HG03354 (cell line): Measurements from ENCODE around the gene SYT8.

Experiments
- ATAC-seq: cut with Tn5 transposase; IDR thresholded peaks from one replicate; pipeline ENCODE4 v1.9.1; 2021; ENCODE audit warnings: mild to moderate bottlenecking; ENCODE audit not compliant: unreplicated experiment, poor library complexity, severe bottlenecking

SYT8 gene

DNA sequence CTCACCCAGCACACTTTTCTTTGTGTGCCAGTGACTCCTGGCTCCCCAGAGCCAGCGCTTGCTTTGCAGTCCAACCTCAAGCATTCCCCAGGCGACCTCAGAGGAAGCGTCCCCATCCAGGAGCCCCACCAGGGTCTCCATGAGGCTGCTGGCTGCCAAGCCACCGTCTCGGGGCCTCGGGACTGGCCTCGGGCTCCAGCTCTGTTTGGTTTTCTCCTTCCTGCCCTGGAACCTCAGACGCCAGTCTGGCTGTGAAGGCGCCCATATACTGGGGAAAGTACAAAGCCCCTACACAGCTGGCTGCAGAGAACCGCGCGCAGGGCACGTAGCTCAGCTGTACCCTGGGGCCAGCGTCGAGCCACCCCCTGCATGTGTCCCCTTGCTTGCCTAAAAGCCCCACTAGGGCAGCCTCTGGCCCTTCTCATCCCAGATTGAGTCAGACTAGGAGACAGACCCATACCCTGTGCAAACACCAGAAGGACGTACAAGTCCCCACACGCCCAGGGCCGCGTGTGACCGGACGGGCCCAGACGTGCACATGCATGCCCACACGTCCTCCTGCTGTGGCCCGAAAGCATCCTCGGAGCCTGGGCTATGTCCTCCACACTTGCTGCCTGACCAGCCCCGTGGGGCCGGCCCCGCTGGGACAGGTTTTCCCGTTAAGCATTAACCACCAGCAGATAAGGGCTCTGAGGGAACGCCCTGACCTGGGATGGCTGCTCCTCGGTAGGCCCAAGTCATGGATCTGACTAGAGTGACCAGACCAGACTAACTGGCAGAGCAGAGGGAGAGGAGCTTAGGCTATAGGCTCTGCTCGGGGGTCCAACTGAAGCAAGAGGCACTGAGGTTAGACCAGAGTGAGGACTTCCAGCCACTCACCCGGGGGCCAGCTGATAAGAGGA is 4.2 kb upstream of the SYT8 start:
- no peak for ATAC-seq

- ATAC-seq = no peak
Observed at GRCh38 chr11:1831338-1832210, 3.2 kb upstream of the SYT8 start.

DNA sequence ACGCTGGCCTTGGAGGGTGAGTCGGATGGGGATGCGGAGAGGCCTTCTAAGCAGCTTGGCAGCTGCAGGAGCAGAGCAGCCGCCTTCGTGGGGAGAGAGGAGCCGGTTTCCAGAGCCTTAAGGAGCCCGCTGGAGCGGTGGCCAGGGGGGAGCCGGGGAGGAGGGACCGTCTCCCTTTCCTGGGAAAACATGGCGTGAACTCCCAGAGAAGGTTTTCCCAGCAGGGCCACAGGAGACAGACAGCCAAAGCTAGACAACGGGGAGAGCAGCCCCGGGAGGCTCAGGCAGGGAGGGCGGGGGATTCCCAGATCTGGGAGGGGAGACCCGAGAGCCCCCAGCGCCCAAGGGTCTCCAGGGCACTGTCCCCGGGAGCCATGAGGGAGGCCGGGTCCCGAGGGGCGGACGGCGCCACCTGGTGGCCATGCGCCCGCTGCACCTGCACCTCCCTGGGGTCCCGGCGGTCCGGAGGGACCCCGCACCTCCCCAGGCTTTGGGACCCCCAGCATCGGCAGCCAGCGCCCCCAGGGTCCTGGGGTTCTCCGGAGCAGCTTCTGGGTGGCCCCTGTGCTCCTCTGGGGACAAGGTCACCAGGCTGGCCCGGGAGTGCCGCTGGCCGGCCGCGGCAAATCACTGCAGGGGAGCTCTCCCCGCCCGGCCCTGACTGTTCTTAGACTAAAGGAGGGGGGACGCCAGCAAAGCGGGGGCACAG is 2.4 kb upstream of the SYT8 start:
- ATAC-seq = no peak

DNA sequence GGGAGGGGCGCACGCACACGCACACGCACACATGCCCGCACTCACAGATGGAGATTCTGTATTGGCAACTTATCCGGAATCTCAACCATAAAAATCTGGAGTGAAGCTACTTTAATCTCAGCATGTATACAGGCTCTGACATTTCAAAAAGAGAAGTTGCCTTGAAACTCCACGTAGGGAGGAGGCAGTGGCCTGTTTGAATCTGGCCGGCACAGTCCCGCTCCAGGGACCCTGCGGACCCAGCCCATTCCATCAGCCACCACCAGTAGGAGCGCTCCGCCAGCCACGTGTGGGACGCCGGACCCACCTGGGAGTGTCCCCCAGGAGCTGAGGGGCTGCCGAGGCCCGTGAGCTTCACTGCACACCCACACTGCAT is 1.9 kb upstream of the SYT8 start:
- no peak for ATAC-seq

- no peak for ATAC-seq
Observed at GRCh38 chr11:1834062-1834610, 654 bp upstream of the SYT8 start.

GRCh38 chr11:1835671-1836010 is 851 bp downstream of the SYT8 start:
- no peak for ATAC-seq

DNA sequence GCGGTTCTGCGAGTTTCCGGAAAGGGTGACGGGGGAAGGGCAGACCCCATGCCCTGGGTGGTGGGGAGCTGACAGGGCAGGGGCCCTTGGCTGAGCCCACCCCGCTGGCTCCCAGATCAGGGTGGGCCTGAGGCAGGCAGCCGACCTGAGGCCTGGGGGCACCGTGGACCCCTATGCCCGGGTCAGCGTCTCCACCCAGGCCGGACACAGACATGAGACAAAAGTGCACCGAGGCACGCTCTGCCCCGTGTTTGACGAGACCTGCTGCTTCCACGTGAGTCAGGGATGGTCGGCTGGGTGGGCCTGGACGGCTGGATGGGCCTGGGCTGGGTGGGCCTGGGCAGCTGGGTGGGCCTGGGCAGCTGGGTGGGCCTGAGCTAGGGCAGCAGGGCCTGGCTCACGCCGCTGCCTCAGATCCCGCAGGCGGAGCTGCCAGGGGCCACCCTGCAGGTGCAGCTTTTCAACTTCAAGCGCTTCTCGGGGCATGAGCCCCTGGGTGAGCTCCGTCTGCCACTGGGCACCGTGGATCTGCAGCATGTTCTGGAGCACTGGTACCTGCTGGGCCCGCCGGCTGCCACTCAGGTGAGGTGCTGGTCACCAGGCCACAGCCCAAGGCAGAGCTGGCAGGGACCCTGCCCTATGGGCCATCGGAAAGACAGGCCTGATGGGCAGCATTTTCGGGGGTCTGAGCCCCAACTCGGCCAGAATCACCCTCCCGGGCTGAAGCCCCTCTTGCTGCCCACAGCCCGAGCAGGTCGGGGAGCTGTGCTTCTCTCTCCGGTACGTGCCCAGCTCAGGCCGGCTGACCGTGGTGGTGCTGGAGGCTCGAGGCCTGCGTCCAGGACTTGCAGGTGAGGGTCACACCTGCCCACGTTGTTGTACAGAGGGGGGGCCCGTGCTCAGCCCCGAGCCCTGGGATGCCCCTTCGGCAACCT is 1.5 kb downstream of the SYT8 start:
- no peak for ATAC-seq

DNA sequence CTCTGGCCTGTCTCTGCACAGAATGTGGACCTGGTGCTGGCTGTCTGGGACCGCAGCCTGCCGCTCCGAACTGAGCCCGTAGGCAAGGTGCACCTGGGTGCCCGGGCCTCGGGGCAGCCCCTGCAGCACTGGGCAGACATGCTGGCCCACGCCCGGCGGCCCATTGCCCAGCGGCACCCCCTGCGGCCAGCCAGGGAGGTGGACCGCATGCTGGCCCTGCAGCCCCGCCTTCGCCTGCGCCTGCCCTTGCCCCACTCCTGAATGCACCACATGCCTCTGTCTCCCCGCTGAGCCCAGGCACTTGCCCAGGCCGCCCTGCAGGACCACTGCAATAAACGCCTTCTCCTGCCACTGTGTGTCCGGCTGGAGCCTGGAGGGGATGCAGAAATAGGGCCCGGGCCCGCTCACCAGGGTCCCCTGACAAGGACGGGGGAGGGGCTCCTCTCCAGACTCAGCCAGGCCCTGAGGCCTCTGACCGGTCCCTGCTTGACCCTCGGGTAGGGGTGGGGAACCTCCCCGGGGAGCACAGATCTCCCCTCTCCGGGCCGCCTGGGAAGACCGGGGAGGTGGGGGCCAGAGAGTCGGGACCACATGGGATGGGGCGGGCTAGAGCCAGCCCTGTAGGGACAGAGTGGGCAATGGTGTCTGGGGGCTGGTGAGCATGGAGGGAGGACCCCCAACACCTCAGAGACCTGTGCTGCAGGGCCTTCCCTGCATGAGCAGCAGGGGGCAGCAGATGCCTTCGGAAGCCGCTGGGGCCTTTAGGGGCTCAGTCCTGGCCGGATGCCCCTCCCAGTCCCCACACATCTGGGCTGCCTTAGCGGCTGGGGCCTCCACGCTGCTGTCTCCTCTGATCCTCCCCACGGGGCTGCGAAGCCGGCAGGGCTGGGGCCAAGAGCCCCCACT is 2.6 kb downstream of the SYT8 start:
- ATAC-seq = peak; percentile 72

DNA sequence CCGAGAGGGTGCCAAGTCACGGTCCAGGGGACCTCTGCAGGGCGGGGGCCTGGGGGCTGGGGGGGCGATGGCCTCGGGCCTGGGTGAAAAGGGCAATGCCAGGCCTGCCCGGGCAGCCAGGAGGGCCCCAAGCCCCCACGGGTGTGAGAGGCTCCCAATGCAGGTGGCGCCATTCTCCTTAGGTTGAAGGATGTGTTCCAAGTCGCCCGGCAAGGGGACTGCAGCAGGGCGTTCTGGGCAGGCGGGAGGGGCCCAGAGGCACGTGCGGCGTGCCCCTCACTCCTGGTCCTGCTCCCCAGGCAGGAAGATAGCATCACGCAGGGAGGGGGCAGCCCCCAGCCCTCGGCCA is 3.3 kb downstream of the SYT8 start:
- ATAC-seq = peak; percentile 18

- ATAC-seq = no peak
Observed at GRCh38 chr11:1838426-1839144, 3.8 kb downstream of the SYT8 start, which contains the start of gene TNNI2. TSS of gene TNNI2 (plus strand) at chr11:1838981. CDS start at chr11:1839697, 716 bp downstream.

DNA sequence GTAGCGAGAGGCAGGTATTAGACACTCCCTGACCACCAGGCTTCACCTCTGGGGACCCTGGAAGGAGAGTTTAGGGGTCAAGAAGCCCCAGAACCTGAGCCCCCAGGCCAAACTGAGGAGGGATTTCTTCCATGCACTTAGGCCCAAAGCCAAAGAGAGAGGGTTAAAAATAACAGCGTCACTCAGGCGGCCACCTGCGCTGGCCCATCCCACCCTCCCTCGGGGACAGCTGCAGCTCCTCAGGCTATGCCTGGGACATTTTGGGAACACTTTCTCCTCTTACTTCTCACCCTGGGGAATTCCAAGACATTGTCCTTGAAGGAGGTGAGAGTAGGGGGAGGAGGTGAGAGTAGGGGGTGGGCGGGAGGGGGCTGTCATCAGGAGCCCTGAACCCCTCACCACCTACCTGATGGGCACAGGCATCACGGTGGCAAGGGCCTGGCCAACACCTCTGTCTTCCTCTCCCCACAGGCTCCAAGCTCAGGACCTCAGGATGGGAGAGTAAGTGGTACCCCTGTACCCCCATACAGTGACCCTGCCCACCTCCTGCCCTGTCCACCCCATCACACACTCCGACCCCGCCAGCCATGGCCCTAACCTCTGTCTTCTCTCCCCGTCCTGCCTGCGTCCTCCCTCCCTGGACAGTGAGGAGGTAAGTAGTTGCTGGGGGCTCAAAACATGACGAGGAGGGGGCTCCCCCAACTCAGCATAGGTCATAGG is 4.6 kb downstream of the SYT8 start:
- ATAC-seq = peak; percentile 4

DNA sequence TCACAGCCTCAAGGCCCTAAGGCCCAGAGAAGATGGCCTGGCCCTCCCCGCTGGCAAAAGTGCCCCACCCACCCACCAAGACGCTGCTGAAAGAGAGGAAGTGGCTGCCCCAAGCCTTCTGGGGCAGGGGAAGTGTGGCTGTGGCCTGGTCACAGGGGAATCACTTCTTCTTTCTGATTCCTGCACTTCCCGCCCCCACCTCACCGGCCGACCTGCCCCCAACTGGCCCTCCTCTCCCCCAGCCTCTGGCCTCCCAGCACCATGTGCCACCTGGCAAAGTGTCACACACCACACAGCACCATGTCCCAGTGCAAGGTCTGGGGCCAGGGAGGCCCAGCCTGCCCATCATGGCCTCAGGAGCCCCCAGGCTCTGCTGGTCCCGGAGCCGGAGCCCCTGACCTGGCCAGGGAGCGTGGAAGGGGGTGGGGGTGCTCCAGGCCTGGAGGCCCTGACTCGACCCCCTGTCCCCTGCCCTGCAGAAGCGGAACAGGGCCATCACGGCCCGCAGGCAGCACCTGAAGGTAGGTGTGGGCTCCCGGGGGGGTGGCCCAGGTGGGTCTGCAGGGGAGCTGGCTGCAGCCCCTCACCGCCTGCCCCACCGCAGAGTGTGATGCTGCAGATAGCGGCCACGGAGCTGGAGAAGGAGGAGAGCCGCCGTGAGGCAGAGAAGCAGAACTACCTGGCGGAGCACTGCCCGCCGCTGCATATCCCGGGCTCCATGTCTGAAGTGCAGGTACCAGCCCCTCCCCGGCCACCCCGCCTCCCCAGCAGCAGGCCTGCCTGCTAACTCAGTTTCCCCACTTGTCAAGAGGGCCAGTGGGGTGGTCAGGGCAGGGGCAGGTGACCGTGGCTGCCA is 5.4 kb downstream of the SYT8 start:
- peak; percentile 39 for ATAC-seq

GRCh38 chr11:1840780-1841480 is 6.1 kb downstream of the SYT8 start:
- no peak for ATAC-seq

DNA sequence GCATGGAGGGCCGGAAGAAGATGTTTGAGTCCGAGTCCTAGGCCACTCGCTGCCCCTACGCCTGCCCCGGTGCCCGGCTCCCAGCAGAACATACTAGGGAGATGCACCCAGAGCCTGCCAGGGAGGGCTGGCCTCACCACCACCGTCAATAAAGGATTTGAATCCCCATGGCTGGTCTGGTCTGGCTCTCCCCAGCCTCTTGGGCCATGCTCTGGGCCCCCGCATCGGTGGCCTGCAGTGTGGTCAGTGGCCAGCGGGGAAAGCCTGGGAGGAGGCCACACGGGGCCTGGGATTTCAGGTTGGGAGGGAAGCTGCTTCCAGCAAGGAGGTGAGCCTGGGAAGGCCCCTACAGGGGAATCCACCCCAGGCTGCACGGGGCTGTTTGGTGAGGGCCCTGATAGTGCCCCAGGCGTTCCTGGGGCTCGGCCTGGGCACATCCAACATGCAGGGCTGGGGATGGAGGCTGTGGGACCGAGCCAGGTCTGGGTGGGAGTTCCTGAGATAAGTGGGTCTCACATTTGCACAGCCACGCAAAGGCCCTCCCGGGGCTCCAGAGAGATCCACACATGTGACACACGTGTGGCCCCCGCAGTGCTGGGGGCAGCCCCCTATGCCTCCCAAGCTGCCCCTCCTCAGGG is 6.8 kb downstream of the SYT8 start:
- no peak for ATAC-seq
